GM13976 (cell line): ENCODE results near the gene DYRK3.
"Not testable (repeated sequence)": the region's sequence is repeated elsewhere in the genome, so short reads cannot be mapped to it uniquely, and the experiment has no call there.

Source experiments
- DNase-seq: peaks from one replicate; pipeline ENCODE4 v3.0.0; 2012; ENCODE audit warnings: low spot score
- CTCF ChIP-seq: IDR thresholded peaks from 2 replicates; pipeline ENCODE4 v1.5.1; 2012; ENCODE audit warnings: borderline replicate concordance, mild to moderate bottlenecking; ENCODE audit not compliant: insufficient read depth; ENCODE audit errors: extremely low read depth, missing control alignments, control extremely low read depth
- in situ Hi-C: fragments of 300-500 bp; cut with MboI; formaldehyde crosslinking; loops from one replicate; pipeline ENCODE4 v1.12.0; 2022; ENCODE audit warnings: low sequenced_read_pairs, mixed read lengths, inconsistent platforms; ENCODE audit not compliant: unreplicated experiment

Gene DYRK3

DNA sequence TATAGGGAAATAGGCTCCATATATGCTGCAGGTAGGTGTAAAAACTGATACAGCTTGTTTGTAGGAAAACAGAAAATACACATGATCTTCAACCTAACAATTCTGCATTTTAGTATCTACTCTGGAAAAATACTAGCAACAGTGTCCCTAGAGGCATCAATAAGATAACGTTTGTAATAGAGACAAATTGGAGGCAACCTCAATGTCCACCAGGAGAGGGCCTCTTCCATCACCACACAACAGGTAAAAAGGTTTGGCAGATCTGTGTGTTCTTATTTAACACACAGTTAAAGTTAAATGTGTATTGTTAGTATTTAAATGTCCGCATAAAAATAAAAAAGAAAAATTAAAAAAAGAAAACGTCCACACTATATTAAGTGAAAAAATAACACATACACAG, 28.5 kb upstream of the DYRK3 start:
- no peak for DNase-seq
- no peak for TF ChIP-seq CTCF
- in situ Hi-C loops: no loop called here

DNA sequence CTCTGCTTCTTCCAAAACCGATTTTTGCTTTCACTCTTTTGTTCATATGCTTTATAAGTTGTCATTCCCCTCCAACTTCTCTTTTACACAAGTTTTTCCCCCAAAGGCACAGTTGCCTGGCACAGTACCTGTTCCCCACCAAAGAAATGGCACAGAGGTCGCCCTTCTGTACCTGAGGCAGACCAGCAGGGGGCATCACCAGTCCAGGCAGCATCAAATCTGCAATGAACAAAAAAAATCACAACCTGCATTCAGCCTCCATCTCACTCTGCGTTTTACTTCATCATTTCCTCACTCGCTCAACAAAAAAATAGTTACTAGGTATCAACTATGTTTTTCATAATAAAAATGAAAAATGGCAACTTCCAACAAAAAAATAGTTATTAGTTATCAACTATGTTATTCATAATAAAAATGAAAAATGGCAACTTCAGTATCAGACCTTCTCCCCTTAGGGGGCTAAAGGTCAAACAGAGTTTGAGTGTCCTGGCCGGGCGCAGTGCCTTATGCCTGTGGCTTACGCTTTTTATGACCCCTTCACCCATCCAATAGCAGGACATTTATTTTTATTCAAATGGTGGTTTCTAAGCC, 27.1 kb upstream of the DYRK3 start:
- peak; percentile 72 for TF ChIP-seq CTCF
- peak; percentile 50 for DNase-seq
- in situ Hi-C loops: no loop called here

GRCh38 chr1:206609229-206609991, 25.9 kb upstream of the DYRK3 start:
- DNase-seq: peak; percentile 56
- in situ Hi-C loops: no loop called here
- no peak for TF ChIP-seq CTCF

GRCh38 chr1:206612129-206612876, 23.0 kb upstream of the DYRK3 start, which contains the start of gene EIF2D:
TSS of gene EIF2D (minus strand) at chr1:206612465. CDS start at chr1:206612342, 123 bp downstream.
- TF ChIP-seq CTCF: peak; percentile 98
- in situ Hi-C loops: no loop called here
- peak; percentile 100 for DNase-seq

- in situ Hi-C loops, DNase-seq: not testable (repeated sequence)
Observed at GRCh38 chr1:206626396-206626795, 8.9 kb upstream of the DYRK3 start.

DNA sequence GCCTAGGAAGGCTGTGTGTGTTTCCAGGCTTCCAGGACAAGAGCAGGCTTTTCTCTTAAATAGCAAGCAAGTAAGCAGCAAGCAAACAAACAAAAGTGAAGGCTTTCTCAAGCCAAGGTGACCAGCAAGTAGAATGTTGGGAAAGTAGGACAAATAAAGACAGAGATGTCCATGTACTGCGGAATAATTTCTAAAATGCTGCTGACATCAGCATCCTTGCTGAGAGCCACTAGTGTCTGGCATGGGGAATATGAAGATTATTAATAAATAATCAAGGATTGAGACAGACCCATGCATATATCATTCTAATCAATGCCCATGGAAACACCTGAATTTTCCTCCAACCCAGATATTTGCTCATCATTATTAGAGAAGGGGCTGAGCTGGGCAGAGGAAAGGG, 6.4 kb upstream of the DYRK3 start:
- no peak for TF ChIP-seq CTCF
- DNase-seq: no peak
- in situ Hi-C loops: no loop called here
